Testis (tissue), 2 donors: ENCODE data around the gene CDS2.

ENCODE experiments used
- POLR2A ChIP-seq: fragments of 450-650 bp; IDR thresholded peaks from one replicate; pipeline ENCODE4 v1.6.1; 2017; ENCODE audit warnings: antibody characterized with exemption, mild to moderate bottlenecking, moderate library complexity
- TF ChIP-seq, protein P1 (sequence below), 3 experiments: fragments of 450-650 bp in 2 of 3; fragments of 200-600 bp in 1 of 3; sonication (generic) in 1 of 3; IDR thresholded peaks; one replicate each; pipeline ENCODE4 v1.5.1; 2016 to 2019; ENCODE audit warnings: antibody characterized with exemption in 3 of 3, mild to moderate bottlenecking in 2 of 3, moderate library complexity in 1 of 3

DNA sequence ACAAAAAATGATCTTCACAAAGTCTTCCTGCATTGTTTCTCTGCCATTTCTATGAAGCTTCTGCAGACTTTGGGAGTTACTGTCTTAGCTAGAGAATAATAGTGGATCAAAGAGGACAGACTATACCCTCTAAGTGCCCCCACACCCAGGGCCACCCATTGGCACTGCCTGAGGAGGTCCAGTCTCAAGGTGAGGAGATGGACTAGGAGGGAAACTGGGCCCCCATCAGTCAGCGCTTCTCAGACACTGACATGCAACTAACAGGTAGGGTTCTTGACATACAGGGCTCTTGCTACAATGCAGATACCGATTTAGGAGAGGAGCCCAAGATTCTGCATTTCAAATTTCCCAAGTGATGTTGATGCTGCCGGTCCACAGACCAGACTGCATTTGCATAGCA, 31.4 kb upstream of the CDS2 start:
- TF ChIP-seq, protein P1, sequence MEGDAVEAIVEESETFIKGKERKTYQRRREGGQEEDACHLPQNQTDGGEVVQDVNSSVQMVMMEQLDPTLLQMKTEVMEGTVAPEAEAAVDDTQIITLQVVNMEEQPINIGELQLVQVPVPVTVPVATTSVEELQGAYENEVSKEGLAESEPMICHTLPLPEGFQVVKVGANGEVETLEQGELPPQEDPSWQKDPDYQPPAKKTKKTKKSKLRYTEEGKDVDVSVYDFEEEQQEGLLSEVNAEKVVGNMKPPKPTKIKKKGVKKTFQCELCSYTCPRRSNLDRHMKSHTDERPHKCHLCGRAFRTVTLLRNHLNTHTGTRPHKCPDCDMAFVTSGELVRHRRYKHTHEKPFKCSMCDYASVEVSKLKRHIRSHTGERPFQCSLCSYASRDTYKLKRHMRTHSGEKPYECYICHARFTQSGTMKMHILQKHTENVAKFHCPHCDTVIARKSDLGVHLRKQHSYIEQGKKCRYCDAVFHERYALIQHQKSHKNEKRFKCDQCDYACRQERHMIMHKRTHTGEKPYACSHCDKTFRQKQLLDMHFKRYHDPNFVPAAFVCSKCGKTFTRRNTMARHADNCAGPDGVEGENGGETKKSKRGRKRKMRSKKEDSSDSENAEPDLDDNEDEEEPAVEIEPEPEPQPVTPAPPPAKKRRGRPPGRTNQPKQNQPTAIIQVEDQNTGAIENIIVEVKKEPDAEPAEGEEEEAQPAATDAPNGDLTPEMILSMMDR (IDR thresholded peaks at IDR 0.05): no peak
- no peak for TF ChIP-seq POLR2A
